ENCODE data around the gene ABCG4.

The ABCG4 gene

DNA sequence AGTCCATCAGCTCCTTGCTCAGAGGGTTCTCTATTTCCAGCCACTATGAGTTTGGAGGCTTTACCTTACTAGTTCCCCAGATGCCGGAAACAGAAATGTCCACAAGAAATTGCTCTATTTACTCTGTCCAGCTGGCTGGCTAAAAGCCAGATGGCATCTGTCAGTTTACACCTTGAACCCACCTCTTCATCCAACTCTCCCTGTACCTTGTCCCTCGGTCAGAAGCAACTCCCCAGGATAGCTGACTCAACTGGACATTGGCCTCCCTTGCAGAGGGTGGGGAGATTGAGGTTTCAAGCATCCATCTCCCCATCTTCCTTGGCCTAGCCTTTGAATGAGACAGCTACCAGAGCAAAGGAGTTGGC lies 40.0 kb upstream of the ABCG4 start:
- peaks cover 39% of the 10 kb centered on the region for H3K4me1 ChIP-seq (ENCODE audit: control insufficient read depth, low read length)
- peak overlapping the region; percentile 80 for H3K4me3 ChIP-seq (ENCODE audit: low read length)
- no peak for TF ChIP-seq EZH2phosphoT487 (IDR thresholded peaks at IDR 0.05; ENCODE audit: borderline replicate concordance, low read length)
- TF ChIP-seq CTCF (IDR thresholded peaks at IDR 0.05; ENCODE audit: low read depth, low read length, poor library complexity, severe bottlenecking): no peak
- peak overlapping the region; percentile 84 for H3K4me2 ChIP-seq (ENCODE audit: low read length)
- H3F3A ChIP-seq (ENCODE audit: control insufficient read depth, insufficient read depth): peaks cover 6% of the 10 kb centered on the region
- H3K9me2 ChIP-seq (replicated peaks; ENCODE audit: control insufficient read depth, low read length): no peaks in the 10 kb centered on the region
- H3K27me3 ChIP-seq (ENCODE audit: control insufficient read depth, low read length): no peaks in the 10 kb centered on the region
- H3K79me2 ChIP-seq (ENCODE audit: control insufficient read depth, low read length): peaks cover 32% of the 10 kb centered on the region
- H3K9me3 ChIP-seq (ENCODE audit: control insufficient read depth, insufficient read depth, low read length): no peaks in the 10 kb centered on the region
- peaks cover 51% of the 10 kb centered on the region for H3K36me3 ChIP-seq (ENCODE audit: control insufficient read depth, low read length)
- H3K27ac ChIP-seq (ENCODE audit: low read depth, low read length): no peak overlapping the region
- H4K20me1 ChIP-seq (ENCODE audit: control insufficient read depth, insufficient read depth, low read depth, low read length): no peaks in the 10 kb centered on the region

- no peak overlapping the region for H3K4me3 ChIP-seq (ENCODE audit: low read length)
- H3K4me2 ChIP-seq (ENCODE audit: low read length): no peak overlapping the region
- H4K20me1 ChIP-seq (ENCODE audit: control insufficient read depth, insufficient read depth, low read depth, low read length): no peaks in the 10 kb centered on the region
- H3K27ac ChIP-seq (ENCODE audit: low read depth, low read length): no peak overlapping the region
- H3K27me3 ChIP-seq (ENCODE audit: control insufficient read depth, low read length): no peaks in the 10 kb centered on the region
- TF ChIP-seq CTCF (IDR thresholded peaks at IDR 0.05; ENCODE audit: low read depth, low read length, poor library complexity, severe bottlenecking) (no peak), EZH2phosphoT487 (IDR thresholded peaks at IDR 0.05; ENCODE audit: borderline replicate concordance, low read length) (no peak)
- H3K9me3 ChIP-seq (ENCODE audit: control insufficient read depth, insufficient read depth, low read length): no peaks in the 10 kb centered on the region
- H3K9me2 ChIP-seq (replicated peaks; ENCODE audit: control insufficient read depth, low read length): no peaks in the 10 kb centered on the region
- H3F3A ChIP-seq (ENCODE audit: control insufficient read depth, insufficient read depth): peaks cover under 1% of the 10 kb centered on the region; the same call in 1 of the 2 replicates
- H3K79me2 ChIP-seq (ENCODE audit: control insufficient read depth, low read length): peaks cover 32% of the 10 kb centered on the region
- peaks cover 31% of the 10 kb centered on the region for H3K4me1 ChIP-seq (ENCODE audit: control insufficient read depth, low read length)
- peaks cover 57% of the 10 kb centered on the region for H3K36me3 ChIP-seq (ENCODE audit: control insufficient read depth, low read length)
Measured at GRCh38 chr11:119109843-119110242, 39.0 kb upstream of the ABCG4 start.

DNA sequence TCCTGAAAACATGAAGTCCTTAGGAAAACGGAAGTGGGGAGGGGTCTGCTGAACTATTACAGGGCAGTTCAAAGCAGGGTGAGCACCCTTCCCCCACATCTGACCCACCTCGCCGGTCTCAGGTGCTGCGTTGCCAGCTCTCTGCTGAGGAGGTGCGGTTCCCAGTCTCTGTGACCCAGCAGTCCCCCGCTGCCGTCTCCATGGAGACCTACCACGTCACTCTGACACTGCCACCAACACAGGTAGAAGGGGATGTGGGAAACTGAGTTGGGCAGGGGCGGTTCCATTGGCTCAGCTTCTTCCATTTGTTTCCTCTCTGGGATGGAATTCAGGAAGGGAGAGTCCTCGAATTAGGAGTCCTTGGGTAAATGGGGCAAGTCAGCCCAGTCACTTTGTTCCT lies 38.4 kb upstream of the ABCG4 start:
- Histone ChIP-seq H3K4me1 (ENCODE audit: control insufficient read depth, low read length) (peaks cover 29% of the 10 kb centered on the region), H3K9me3 (ENCODE audit: control insufficient read depth, insufficient read depth, low read length) (no peaks in the 10 kb centered on the region), H4K20me1 (ENCODE audit: control insufficient read depth, insufficient read depth, low read depth, low read length) (no peaks in the 10 kb centered on the region), H3K36me3 (ENCODE audit: control insufficient read depth, low read length) (peaks cover 59% of the 10 kb centered on the region), H3K4me2 (ENCODE audit: low read length) (no peak overlapping the region), H3K4me3 (ENCODE audit: low read length) (no peak overlapping the region), H3K27ac (ENCODE audit: low read depth, low read length) (no peak overlapping the region), H3K27me3 (ENCODE audit: control insufficient read depth, low read length) (no peaks in the 10 kb centered on the region), H3F3A (ENCODE audit: control insufficient read depth, insufficient read depth) (no peaks in the 10 kb centered on the region; the same call in 1 of the 2 replicates), H3K79me2 (ENCODE audit: control insufficient read depth, low read length) (peaks cover 32% of the 10 kb centered on the region), H3K9me2 (replicated peaks; ENCODE audit: control insufficient read depth, low read length) (no peaks in the 10 kb centered on the region)
- TF ChIP-seq CTCF (IDR thresholded peaks at IDR 0.05; ENCODE audit: low read depth, low read length, poor library complexity, severe bottlenecking): no peak

Measured in DOHH2 (cell line).